ENCODE measurements around the gene TXNDC9. TPM values are rescaled to one million over a fixed set of nuclear protein-coding genes. Genes with fewer than 3 reads are reported as not detected.
"Not testable (repeated sequence)": the region's sequence is repeated elsewhere in the genome, so short reads cannot be mapped to it uniquely, and the experiment has no call there.

TXNDC9 gene
- total RNA-seq, 4 donors from 2014 or later = 19.9 to 30.3 (median 24.2) TPM

DNA sequence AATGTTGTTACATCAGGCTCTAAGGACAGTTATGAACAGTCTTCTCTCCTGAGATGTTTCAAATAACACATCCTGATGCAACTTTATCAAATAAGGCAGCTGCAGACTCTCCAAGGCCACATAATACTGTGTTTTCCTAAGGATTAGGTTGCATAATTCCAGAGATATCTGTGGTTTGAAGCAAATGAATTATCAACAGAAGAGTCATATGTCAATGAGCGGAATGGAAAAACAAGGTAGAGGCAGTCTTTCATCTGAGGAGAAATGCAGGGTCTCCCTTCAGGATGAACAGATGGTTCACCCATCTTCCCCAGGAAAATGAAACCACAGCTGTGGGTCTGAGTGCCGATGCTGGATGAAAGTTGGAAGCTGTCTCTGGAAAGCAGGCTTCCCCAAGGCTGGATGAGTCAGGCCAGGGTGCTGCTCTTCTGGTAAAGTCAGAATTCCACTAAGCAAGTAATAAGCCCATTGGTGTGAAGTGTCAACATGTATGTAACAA lies 57.3 kb downstream of the TXNDC9 start:
- no peak for TF ChIP-seq POLR2AphosphoS5 (IDR thresholded peaks at IDR 0.05)
- no peak for TF ChIP-seq EP300 (IDR thresholded peaks at IDR 0.05)
- no peak for TF ChIP-seq POLR2A (IDR thresholded peaks at IDR 0.05; ENCODE audit: low read depth)
- TF ChIP-seq, protein P1, sequence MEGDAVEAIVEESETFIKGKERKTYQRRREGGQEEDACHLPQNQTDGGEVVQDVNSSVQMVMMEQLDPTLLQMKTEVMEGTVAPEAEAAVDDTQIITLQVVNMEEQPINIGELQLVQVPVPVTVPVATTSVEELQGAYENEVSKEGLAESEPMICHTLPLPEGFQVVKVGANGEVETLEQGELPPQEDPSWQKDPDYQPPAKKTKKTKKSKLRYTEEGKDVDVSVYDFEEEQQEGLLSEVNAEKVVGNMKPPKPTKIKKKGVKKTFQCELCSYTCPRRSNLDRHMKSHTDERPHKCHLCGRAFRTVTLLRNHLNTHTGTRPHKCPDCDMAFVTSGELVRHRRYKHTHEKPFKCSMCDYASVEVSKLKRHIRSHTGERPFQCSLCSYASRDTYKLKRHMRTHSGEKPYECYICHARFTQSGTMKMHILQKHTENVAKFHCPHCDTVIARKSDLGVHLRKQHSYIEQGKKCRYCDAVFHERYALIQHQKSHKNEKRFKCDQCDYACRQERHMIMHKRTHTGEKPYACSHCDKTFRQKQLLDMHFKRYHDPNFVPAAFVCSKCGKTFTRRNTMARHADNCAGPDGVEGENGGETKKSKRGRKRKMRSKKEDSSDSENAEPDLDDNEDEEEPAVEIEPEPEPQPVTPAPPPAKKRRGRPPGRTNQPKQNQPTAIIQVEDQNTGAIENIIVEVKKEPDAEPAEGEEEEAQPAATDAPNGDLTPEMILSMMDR (IDR thresholded peaks at IDR 0.05) = no peak
- peaks cover 0 to 11% (median 8%) of the 10 kb centered on the region in 4 donors for H3K36me3 ChIP-seq
- no peak overlapping the region for H3K27ac ChIP-seq (replicated peaks in 1 of 4)
- H3K9me3 ChIP-seq = peaks cover 0 to 10% (median 0%) of the 10 kb centered on the region in 4 donors
- intact Hi-C loops (cut with DNase I) = no loop called here
- 91% methylated on average over 2 of the region's 2 CpGs for WGBS
- no peak overlapping the region for H3K4me3 ChIP-seq
- no peaks in the 10 kb centered on the region for H3K27me3 ChIP-seq
- H3K4me1 ChIP-seq = no peaks in the 10 kb centered on the region
- DNase-seq (ENCODE audit: extremely low spot score) = no peak

- 90% methylated on average over 5 of the region's 5 CpGs for WGBS
- H3K27ac ChIP-seq (replicated peaks in 1 of 4); intact Hi-C loops (cut with DNase I); H3K27me3 ChIP-seq; H3K4me3 ChIP-seq; DNase-seq (ENCODE audit: extremely low spot score); H3K4me1 ChIP-seq; H3K9me3 ChIP-seq; H3K36me3 ChIP-seq: not testable (repeated sequence)
These were observed 57.9 kb downstream of the TXNDC9 start for GRCh38 chr2:99278195-99278765.

DNA sequence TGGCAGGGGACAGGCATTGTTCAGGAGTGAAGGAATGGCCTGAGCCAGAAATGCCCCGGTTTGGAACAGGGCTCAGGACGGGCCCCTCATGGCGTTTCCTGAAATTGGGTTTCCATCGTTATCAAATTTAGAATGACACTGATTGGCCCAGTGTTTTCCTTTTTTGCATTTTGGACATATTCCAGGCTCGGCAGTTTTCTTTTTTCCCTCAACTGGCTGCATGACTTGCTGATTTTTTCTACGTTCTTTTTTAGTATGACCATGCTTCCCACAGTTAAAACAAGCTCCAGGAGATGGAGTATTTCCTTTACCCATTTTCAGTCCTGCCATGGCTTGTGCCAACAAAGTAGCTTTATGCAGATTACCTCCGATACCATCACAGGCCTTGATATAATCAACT lies 60.3 kb downstream of the TXNDC9 start:
- peaks cover 0 to 10% (median 3%) of the 10 kb centered on the region in 4 donors for H3K9me3 ChIP-seq
- no peak for TF ChIP-seq POLR2AphosphoS5 (IDR thresholded peaks at IDR 0.05)
- no peak for TF ChIP-seq EP300 (IDR thresholded peaks at IDR 0.05)
- no peak for TF ChIP-seq POLR2A (IDR thresholded peaks at IDR 0.05; ENCODE audit: low read depth)
- TF ChIP-seq, protein P1 (IDR thresholded peaks at IDR 0.05) = no peak
- no peak overlapping the region for H3K27ac ChIP-seq (replicated peaks in 1 of 4)
- peak; percentile 14 for DNase-seq (ENCODE audit: extremely low spot score)
- intact Hi-C loops (cut with DNase I) = no loop called here
- H3K4me3 ChIP-seq = no peak overlapping the region
- WGBS = 75% methylated on average over 7 of the region's 7 CpGs
- H3K27me3 ChIP-seq = no peaks in the 10 kb centered on the region
- no peaks in the 10 kb centered on the region for H3K4me1 ChIP-seq
- H3K36me3 ChIP-seq = peaks cover 0 to 2% (median 0%) of the 10 kb centered on the region in 4 donors

Other genes with a start within 250 kb of the TXNDC9 start
- under 1 TPM in 1 of 4 donors, not detected in 3; 0.39 TPM for gene C2orf15, start 194.6 kb downstream of the TXNDC9 start, total RNA-seq
- 1 to 10 TPM; 1.1 to 4.4 (median 2.0) TPM for gene TSGA10, start 181.4 kb downstream of the TXNDC9 start, total RNA-seq
- gene LIPT1, start 181.4 kb downstream of the TXNDC9 start, total RNA-seq = 1 to 10 TPM; 4.2 to 6.4 (median 5.4) TPM
- 10 to 100 TPM; 15.6 to 17.3 (median 17.0) TPM for gene MITD1, start 155.3 kb downstream of the TXNDC9 start, total RNA-seq
- 10 to 100 TPM; 20.6 to 23.8 (median 21.6) TPM for gene MRPL30, start 155.1 kb downstream of the TXNDC9 start, total RNA-seq
- not detected for gene LYG2, start 80.7 kb downstream of the TXNDC9 start, total RNA-seq
- gene LYG1, start 35.1 kb downstream of the TXNDC9 start, total RNA-seq = under 1 TPM in 3 of 4 donors, not detected in 1; 0.50 to 0.65 (median 0.57) TPM
- 10 to 100 TPM; 39.6 to 60.2 (median 47.4) TPM for gene EIF5B, start 1.1 kb upstream of the TXNDC9 start, total RNA-seq
- gene REV1, start 153.7 kb upstream of the TXNDC9 start, total RNA-seq = 10 to 100 TPM; 26.7 to 47.7 (median 31.4) TPM